Measurements from ENCODE around the gene OLIG2. TPM values are rescaled to one million over a fixed set of nuclear protein-coding genes. Genes with fewer than 3 reads are reported as not detected.

OLIG2 gene
- total RNA-seq, 2 donors from 2014 or later = 0.53 TPM; not detected in 1

- Histone ChIP-seq H3K27ac (ENCODE audit: low read depth, low read length) (no peak overlapping the region), H3K9ac (ENCODE audit: extremely low read depth, low read length, poor library complexity, severe bottlenecking) (no peak overlapping the region), H3K9me3 (ENCODE audit: control insufficient read depth, low read length) (no peaks in the 10 kb centered on the region), H3K27me3 (ENCODE audit: control insufficient read depth, insufficient read depth, low read length, poor library complexity, severe bottlenecking) (peaks cover 55% of the 10 kb centered on the region), H3K4me1 (ENCODE audit: control insufficient read depth, insufficient read depth, low read length) (no peaks in the 10 kb centered on the region), H3K36me3 (ENCODE audit: control insufficient read depth, insufficient read depth, low read length) (no peaks in the 10 kb centered on the region), H3K4me3 (ENCODE audit: low read length) (no peak overlapping the region)
- WGBS, 2 experiments (ENCODE audit: insufficient coverage in 1 of 2, insufficient read length in 1 of 2) = 58 to 74% methylated on average over 3 to 5 of the region's 8 CpGs
- H3K4me3 Mint-ChIP-seq = no peak overlapping the region
- no peaks in the 10 kb centered on the region for H3K9me3 Mint-ChIP-seq
- no peak for TF ChIP-seq CTCF (conservative IDR thresholded peaks at IDR 0.05)
- H3K27ac Mint-ChIP-seq = no peak overlapping the region
- H3K36me3 Mint-ChIP-seq (ENCODE audit: low read depth) = no peaks in the 10 kb centered on the region
- no peak for DNase-seq
- peaks cover 58% of the 10 kb centered on the region for H3K27me3 Mint-ChIP-seq (ENCODE audit: insufficient read depth)
- peaks cover 1% of the 10 kb centered on the region for H3K4me1 Mint-ChIP-seq
Observed at GRCh38 chr21:33046455-33046854, 20.7 kb downstream of the OLIG2 start.

GRCh38 chr21:33047231-33047630 lies 21.5 kb downstream of the OLIG2 start:
- Histone ChIP-seq H3K4me3 (ENCODE audit: low read length) (no peak overlapping the region), H3K4me1 (ENCODE audit: control insufficient read depth, insufficient read depth, low read length) (no peaks in the 10 kb centered on the region), H3K36me3 (ENCODE audit: control insufficient read depth, insufficient read depth, low read length) (no peaks in the 10 kb centered on the region), H3K9me3 (ENCODE audit: control insufficient read depth, low read length) (no peaks in the 10 kb centered on the region), H3K27me3 (ENCODE audit: control insufficient read depth, insufficient read depth, low read length, poor library complexity, severe bottlenecking) (peaks cover 55% of the 10 kb centered on the region), H3K27ac (ENCODE audit: low read depth, low read length) (no peak overlapping the region), H3K9ac (ENCODE audit: extremely low read depth, low read length, poor library complexity, severe bottlenecking) (no peak overlapping the region)
- TF ChIP-seq CTCF (conservative IDR thresholded peaks at IDR 0.05) = no peak
- Mint-ChIP-seq H3K27ac (no peak overlapping the region), H3K4me3 (no peak overlapping the region), H3K9me3 (no peaks in the 10 kb centered on the region), H3K4me1 (no peaks in the 10 kb centered on the region), H3K36me3 (ENCODE audit: low read depth) (no peaks in the 10 kb centered on the region), H3K27me3 (ENCODE audit: insufficient read depth) (peaks cover 52% of the 10 kb centered on the region)
- 85 to 96% methylated on average over 5 of the region's 5 CpGs for WGBS, 2 experiments (ENCODE audit: insufficient coverage in 1 of 2, insufficient read length in 1 of 2)
- DNase-seq = no peak

GRCh38 chr21:33051925-33052324 lies 26.2 kb downstream of the OLIG2 start:
- Histone ChIP-seq H3K36me3 (ENCODE audit: control insufficient read depth, insufficient read depth, low read length) (no peaks in the 10 kb centered on the region), H3K9ac (ENCODE audit: extremely low read depth, low read length, poor library complexity, severe bottlenecking) (no peak overlapping the region), H3K9me3 (ENCODE audit: control insufficient read depth, low read length) (no peaks in the 10 kb centered on the region), H3K4me1 (ENCODE audit: control insufficient read depth, insufficient read depth, low read length) (no peaks in the 10 kb centered on the region), H3K27ac (ENCODE audit: low read depth, low read length) (no peak overlapping the region), H3K4me3 (ENCODE audit: low read length) (no peak overlapping the region), H3K27me3 (ENCODE audit: control insufficient read depth, insufficient read depth, low read length, poor library complexity, severe bottlenecking) (peaks cover 44% of the 10 kb centered on the region)
- WGBS, 2 experiments (ENCODE audit: insufficient coverage in 1 of 2, insufficient read length in 1 of 2) = 92 to 94% methylated on average over 16 of the region's 16 CpGs
- no peak for DNase-seq
- Mint-ChIP-seq H3K4me1 (no peaks in the 10 kb centered on the region), H3K27ac (no peak overlapping the region), H3K9me3 (no peaks in the 10 kb centered on the region), H3K27me3 (ENCODE audit: insufficient read depth) (peaks cover 23% of the 10 kb centered on the region), H3K36me3 (ENCODE audit: low read depth) (no peaks in the 10 kb centered on the region), H3K4me3 (no peak overlapping the region)
- no peak for TF ChIP-seq CTCF (conservative IDR thresholded peaks at IDR 0.05)

All from endodermal cell (in vitro differentiated cells).